Stomach (tissue), 4 donors: ENCODE measurements around the gene TMCC2.

Experiments
- POLR2A ChIP-seq, 4 donors: fragments of 450-650 bp; IDR thresholded peaks; one replicate each; pipeline ENCODE4 v1.6.1; 2016; ENCODE audit warnings: antibody characterized with exemption in 4 of 4, control low read depth in 2 of 4, mild to moderate bottlenecking in 1 of 4, moderate library complexity in 1 of 4
- TF ChIP-seq, protein P1 (sequence below), 7 experiments: fragments of 450-650 bp in 4 of 7; fragments of 200-600 bp in 3 of 7; sonication (generic) in 3 of 7; IDR thresholded peaks; one replicate each; pipeline ENCODE4 v1.5.1; 2016 to 2019; ENCODE audit warnings: antibody characterized with exemption in 7 of 7, control low read depth in 2 of 7, mild to moderate bottlenecking in 1 of 7

- TF ChIP-seq, protein P1, sequence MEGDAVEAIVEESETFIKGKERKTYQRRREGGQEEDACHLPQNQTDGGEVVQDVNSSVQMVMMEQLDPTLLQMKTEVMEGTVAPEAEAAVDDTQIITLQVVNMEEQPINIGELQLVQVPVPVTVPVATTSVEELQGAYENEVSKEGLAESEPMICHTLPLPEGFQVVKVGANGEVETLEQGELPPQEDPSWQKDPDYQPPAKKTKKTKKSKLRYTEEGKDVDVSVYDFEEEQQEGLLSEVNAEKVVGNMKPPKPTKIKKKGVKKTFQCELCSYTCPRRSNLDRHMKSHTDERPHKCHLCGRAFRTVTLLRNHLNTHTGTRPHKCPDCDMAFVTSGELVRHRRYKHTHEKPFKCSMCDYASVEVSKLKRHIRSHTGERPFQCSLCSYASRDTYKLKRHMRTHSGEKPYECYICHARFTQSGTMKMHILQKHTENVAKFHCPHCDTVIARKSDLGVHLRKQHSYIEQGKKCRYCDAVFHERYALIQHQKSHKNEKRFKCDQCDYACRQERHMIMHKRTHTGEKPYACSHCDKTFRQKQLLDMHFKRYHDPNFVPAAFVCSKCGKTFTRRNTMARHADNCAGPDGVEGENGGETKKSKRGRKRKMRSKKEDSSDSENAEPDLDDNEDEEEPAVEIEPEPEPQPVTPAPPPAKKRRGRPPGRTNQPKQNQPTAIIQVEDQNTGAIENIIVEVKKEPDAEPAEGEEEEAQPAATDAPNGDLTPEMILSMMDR (IDR thresholded peaks at IDR 0.05) = no peak
- TF ChIP-seq POLR2A (IDR thresholded peaks at IDR 0.05) = no peak
Observed at GRCh38 chr1:205270764-205271163, 43.0 kb downstream of the TMCC2 start.
